NCI-H1436 treated with DMSO at 0.1 percent for 48 hours (cell line): ENCODE measurements around the gene SEC24A.
A peak's percentile ranks its signal among the peaks of the same experiment; 100 is the strongest.
"Not testable (repeated sequence)": the region's sequence is repeated elsewhere in the genome, so short reads cannot be mapped to it uniquely, and the experiment has no call there.

Source experiments
- DNase-seq: peaks from one replicate; lab custom pipeline; 2025; lab: John Stamatoyannopoulos, UW

SEC24A gene

DNA sequence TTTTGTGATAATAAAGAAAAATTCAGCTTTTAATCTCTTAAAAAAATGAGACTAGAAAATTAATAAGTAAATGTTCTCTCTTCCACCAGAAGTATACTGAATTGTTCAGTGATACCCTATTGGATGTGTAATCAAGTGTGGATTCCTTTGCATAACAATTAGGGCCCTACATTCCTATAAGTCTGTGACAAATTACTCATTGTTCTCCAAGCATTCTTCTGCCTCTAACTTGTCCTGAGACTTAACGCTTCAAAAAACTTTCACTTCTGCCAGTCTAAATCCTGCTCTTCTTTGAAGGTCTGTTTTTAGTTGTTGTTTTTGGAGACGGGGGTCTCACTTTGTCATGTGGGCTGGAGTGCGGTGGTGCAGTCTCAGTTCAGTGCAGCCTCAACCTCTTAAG is 100.8 kb downstream of the SEC24A start:
- DNase-seq, result no peak

DNA sequence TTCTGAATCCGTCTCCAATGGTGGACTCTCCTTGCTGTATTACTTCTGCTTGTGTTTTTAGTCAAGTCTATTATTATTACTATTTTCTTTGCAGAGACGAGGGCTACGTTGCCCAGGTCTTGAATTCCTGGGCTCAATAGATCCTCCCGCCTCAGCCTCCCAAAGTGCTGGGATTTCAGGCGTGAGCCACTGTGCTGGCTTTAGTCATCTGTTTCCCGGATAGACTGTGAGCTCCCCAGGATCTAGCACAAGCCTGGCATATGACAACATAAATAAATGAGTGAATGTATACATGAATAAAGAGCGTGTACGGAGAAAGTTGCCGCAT is 109.6 kb downstream of the SEC24A start:
- DNase-seq, result no peak

DNA sequence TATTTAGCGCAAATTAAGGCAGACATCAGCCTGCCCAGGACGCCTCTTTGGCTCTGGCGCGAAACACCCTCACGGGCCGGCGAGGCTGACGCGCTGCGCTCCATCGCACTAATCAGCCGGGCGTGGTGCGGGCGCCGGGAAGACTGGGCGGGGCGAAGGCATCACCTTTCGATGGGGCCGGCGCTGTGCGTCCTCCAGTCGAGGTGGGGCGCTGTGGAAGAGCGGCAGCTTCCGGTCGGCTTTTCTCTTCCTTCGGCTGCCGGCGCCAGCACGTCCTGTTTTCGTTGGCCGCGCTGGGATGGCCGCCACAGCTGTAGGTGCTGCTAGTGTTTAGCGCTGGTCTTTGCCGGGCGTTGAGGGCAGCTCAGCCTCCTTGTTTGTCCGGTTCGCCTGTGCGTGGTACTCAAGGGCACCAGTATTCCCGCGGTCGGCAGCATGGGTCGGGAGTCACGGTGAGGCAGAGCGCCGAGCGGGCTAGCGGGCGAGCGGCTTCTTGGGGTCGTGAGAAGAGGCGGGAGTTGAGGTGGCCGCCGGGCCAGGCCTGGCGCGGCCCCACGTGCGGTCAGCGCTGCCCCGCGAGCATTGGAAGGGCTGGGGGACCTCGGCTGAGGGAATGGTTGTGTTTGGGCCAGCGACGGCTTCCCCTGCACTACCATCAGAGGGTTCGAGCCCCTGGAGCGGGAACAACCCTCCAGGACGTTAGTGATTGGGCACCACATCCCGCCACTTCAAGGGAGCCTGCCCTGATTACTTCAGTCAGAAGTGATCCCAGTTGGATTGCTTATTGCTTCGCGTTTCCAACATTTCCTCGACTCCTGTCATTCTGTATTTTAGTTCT is 110.1 kb downstream of the SEC24A start, which contains the start of gene DDX46:
Gene DDX46 (plus strand): TSS at position 276 of the 838 bp plus-strand sequence. CDS start 160 bp downstream, at position 436.
- DNase-seq, result peak; percentile 58

DNA sequence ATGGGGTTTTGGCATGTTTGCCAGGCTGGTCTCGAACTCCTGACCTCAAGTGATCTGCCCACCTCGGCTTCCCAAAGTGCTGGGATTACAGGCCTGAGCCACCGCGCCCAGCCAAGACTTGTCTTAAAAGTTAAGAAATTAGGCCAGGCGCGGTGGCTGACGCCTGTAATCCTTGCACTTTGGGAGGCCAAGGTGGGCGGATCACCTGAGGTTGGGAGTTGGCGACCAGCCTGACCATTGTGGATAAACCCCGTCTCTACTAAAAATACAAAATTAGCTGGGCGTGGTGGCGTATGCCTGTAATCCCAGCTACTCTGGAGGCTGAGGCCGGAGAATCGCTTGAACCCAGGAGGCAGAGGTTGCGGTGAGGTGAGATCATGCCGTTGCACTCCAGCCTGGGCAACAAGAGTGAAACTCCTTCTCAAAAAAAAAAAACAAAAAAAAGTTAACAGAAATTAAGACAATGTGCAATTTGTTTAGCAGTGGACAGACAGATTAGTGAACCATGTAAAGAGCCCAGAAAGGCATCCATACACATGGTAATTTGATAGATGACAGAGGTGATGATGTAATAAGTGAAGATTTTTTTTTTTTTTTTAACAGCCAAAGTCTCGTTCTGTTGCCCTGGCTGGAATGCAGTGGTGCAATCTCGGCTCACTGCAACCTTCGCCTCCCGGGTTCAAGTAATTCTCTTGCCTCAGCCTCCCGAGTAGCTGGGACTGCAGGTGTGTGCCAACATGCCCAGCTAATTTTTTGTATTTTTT is 119.1 kb downstream of the SEC24A start:
- DNase-seq, result not testable (repeated sequence)

DNA sequence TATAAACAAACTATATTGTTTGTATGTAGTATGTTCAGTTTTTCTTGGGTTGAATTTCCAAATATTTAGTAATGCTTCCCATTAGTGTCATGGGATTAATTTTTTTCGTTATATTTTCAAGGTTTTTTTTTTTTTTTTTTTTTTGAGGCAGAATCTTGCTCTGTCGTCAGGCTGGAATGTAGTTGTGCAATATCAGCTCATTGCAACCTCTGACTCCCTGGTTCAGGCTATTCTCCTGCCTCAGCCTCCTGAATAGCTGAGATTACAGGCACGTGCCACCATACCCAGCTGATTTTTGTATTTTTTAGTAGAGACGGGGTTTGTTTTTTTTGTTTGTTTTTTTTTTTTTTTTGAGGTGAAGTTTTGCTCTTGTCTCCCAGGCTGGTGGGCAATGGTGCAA is 120.6 kb downstream of the SEC24A start:
- DNase-seq, result no peak

GRCh38 chr5:134772461-134773125 is 124.0 kb downstream of the SEC24A start:
- DNase-seq, result no peak

DNA sequence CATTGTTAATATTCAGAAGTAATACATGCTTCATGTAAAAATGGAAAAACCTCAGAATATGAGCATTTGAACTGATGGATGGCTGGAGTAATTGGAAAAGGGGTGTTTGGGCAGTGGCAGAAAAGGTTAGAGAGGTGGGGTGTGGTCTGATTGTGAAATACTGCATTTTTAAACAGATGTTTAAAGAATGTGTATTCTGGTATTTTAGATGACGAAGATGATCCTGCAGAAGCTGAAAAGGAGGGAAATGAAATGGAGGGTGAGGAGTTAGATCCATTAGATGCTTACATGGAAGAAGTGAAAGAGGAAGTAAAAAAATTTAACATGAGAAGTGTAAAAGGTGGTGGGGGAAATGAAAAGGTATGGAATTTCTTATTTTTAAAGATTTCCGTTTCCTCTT is 128.8 kb downstream of the SEC24A start:
- DNase-seq, result no peak
